A673 (cell line): ENCODE results near the gene TNFRSF18. TPM values are rescaled to one million over a fixed set of nuclear protein-coding genes. Genes with fewer than 3 reads are reported as not detected.

Experiments used
- BruUV-seq: library from RNA; stranded (reverse); fragments of 400-500 nt; replicated peaks from 2 replicates; lab custom pipeline; 2021; lab: Mats Ljungman, UMichigan
- CTCF ChIA-PET: fragments of 300-600 bp; sonication (Branson Sonifier 250); formaldehyde crosslinking; loops from one replicate; lab custom pipeline; 2022; ENCODE audit warnings: antibody characterized with exemption; lab: Charles Lee
- POLR2A ChIA-PET: fragments of 300-600 bp; sonication (Branson Sonifier 250); formaldehyde crosslinking; loops from one replicate; lab custom pipeline; 2022; ENCODE audit warnings: antibody characterized with exemption; ENCODE audit not compliant: low non-redundant PET; lab: Charles Lee
- DNase-seq: peaks from one replicate; pipeline ENCODE4 v3.0.0-alpha.2; 2015; ENCODE audit warnings: low spot score
- H3K27ac ChIP-seq: fragments of 200-600 bp; sonication (generic); 2 replicates; pipeline ENCODE4 v1.5.1; 2016; ENCODE audit warnings: mixed run types, low read depth, mild to moderate bottlenecking, mixed read lengths, antibody characterized with exemption, low read length; ENCODE audit not compliant: poor library complexity, severe bottlenecking
- H3K27me3 ChIP-seq: fragments of 200-600 bp; sonication (generic); replicated peaks from 2 replicates; pipeline ENCODE4 v1.6.1; 2017; ENCODE audit warnings: mixed run types, low read depth, mild to moderate bottlenecking, mixed read lengths, antibody characterized with exemption, low read length; ENCODE audit not compliant: insufficient read depth, poor library complexity
- H3K36me3 ChIP-seq: fragments of 200-600 bp; sonication (generic); 2 replicates; pipeline ENCODE4 v1.6.1; 2016; ENCODE audit warnings: mixed run types, mild to moderate bottlenecking, mixed read lengths, antibody characterized with exemption, low read length; ENCODE audit not compliant: insufficient read depth, poor library complexity, severe bottlenecking
- H3K4me1 ChIP-seq: fragments of 200-600 bp; sonication (generic); 2 replicates; pipeline ENCODE4 v1.6.1; 2017; ENCODE audit warnings: mixed run types, mild to moderate bottlenecking, mixed read lengths, antibody characterized with exemption, low read length; ENCODE audit not compliant: insufficient read depth, poor library complexity, severe bottlenecking
- H3K4me3 ChIP-seq: fragments of 200-600 bp; sonication (generic); 2 replicates; pipeline ENCODE4 v1.5.1; 2016; ENCODE audit warnings: low read depth, mixed run types, mild to moderate bottlenecking, mixed read lengths, low read length; ENCODE audit not compliant: poor library complexity, severe bottlenecking
- H3K9me3 ChIP-seq: fragments of 200-600 bp; sonication (generic); 2 replicates; pipeline ENCODE4 v1.6.1; 2016; ENCODE audit warnings: mixed run types, low read depth, mild to moderate bottlenecking, mixed read lengths, antibody characterized with exemption, low read length; ENCODE audit not compliant: poor library complexity, severe bottlenecking
- EZH2 ChIP-seq: fragments of 200-600 bp; sonication (generic); IDR thresholded peaks from 2 replicates; pipeline ENCODE4 v1.6.1; 2017; ENCODE audit warnings: borderline replicate concordance, low read depth, mild to moderate bottlenecking, mixed read lengths, antibody characterized with exemption, low read length; ENCODE audit not compliant: poor library complexity, severe bottlenecking
- intact Hi-C: fragments of 100-400 bp; cut with micrococcal nuclease; formaldehyde crosslinking; loops from one replicate; pipeline ENCODE4 v1.10.0; 2022; ENCODE audit not compliant: unreplicated experiment
- total RNA-seq: library from RNA; stranded (reverse); gene quantifications from 2 replicates; pipeline ENCODE4 v1.2.3, GENCODE V29; 2021
- TF ChIP-seq, protein P1 (sequence below): fragments of 300-800, 200-600 bp; sonication (generic); conservative IDR thresholded peaks from 2 replicates; pipeline ENCODE4 v1.5.1; 2017; ENCODE audit warnings: low read depth, mild to moderate bottlenecking, antibody characterized with exemption, low read length, moderate library complexity, mixed read lengths

Gene TNFRSF18
- total RNA-seq, 1 experiment from 2014 or later = 0.77 TPM

DNA sequence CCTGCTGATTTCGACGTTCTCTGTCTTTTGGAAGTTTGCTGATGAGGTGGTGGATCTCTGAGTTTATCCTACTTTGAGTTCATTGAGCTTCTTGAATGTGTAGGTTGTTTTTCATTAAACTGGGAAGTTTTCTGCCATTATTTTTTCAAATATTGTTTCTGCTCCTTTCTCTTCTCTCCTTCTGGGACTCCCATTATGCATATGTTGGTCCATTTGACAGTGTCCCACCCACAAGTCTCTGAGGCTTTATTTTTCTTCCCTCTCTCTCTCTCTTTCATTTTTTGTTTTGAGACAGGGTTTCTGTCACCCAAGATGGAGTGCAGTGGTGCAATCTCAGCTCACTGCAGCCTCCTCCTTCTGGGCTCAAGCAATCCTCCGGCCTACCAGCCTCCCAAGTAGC is 11.7 kb downstream of the TNFRSF18 start:
- ChIA-PET POLR2A (no interaction called here), CTCF (no interaction called here)

DNA sequence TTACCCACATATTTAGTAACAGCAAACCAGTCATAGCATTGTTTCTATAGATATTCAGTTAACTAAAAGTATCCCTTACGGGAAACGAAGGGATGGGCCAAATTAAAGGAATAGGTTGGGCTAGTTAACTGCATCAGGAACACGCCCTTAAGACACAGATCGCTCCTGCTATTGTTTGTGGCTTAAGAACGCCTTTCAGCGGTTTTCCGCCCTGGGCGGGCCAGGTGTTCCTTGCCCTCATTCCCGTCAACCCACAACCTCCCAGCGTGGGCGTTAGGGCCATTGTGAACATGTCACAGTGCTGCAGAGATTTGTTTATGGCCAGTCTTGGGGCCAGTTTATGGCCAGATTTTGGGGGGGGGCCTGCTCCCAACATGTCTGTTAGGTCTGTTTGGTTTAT is 14.7 kb downstream of the TNFRSF18 start:
- Histone ChIP-seq H3K27ac (no peak overlapping the region), H3K27me3 (no peaks in the 10 kb centered on the region), H3K9me3 (no peaks in the 10 kb centered on the region), H3K36me3 (no peaks in the 10 kb centered on the region), H3K4me3 (no peak overlapping the region), H3K4me1 (no peaks in the 10 kb centered on the region)
- BruUV-seq = no TSS peak
- CTCF ChIA-PET = no interaction called here
- intact Hi-C loops = no loop called here
- POLR2A ChIA-PET = no interaction called here
- DNase-seq = no peak
- TF ChIP-seq, protein P1, sequence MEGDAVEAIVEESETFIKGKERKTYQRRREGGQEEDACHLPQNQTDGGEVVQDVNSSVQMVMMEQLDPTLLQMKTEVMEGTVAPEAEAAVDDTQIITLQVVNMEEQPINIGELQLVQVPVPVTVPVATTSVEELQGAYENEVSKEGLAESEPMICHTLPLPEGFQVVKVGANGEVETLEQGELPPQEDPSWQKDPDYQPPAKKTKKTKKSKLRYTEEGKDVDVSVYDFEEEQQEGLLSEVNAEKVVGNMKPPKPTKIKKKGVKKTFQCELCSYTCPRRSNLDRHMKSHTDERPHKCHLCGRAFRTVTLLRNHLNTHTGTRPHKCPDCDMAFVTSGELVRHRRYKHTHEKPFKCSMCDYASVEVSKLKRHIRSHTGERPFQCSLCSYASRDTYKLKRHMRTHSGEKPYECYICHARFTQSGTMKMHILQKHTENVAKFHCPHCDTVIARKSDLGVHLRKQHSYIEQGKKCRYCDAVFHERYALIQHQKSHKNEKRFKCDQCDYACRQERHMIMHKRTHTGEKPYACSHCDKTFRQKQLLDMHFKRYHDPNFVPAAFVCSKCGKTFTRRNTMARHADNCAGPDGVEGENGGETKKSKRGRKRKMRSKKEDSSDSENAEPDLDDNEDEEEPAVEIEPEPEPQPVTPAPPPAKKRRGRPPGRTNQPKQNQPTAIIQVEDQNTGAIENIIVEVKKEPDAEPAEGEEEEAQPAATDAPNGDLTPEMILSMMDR = no peak
- no peak for TF ChIP-seq EZH2

More for the DNA sequence above, 11.7 kb downstream of the TNFRSF18 start:
- TF ChIP-seq, protein P1 = no peak
- intact Hi-C loops = no loop called here
- no peak for DNase-seq
- BruUV-seq = no TSS peak
- H3K27me3 ChIP-seq = no peaks in the 10 kb centered on the region
- no peaks in the 10 kb centered on the region for H3K36me3 ChIP-seq
- H3K9me3 ChIP-seq = no peaks in the 10 kb centered on the region
- H3K4me3 ChIP-seq = no peak overlapping the region
- H3K4me1 ChIP-seq = no peaks in the 10 kb centered on the region
- H3K27ac ChIP-seq = no peak overlapping the region

DNA sequence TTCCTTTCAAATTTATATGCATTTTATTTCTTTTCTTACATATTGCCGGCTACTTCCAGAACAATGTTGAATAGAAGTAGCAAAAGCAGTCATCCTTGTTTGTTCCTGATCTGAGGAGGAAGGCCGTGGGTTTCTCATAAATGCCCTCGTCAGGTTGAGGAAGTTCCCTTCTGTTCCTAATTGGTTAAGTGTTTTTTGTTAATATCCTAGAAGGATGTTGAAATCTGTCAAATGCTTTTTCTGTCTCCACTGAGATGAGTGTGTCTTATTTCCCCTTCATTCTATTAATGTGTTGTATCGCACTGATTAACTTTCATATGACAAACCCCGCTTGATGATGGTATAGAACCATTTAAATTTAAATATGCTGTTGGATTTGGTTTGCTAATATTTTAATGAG is 17.3 kb downstream of the TNFRSF18 start:
- Histone ChIP-seq H3K36me3 (no peaks in the 10 kb centered on the region), H3K9me3 (no peaks in the 10 kb centered on the region), H3K27ac (no peak overlapping the region), H3K4me1 (no peaks in the 10 kb centered on the region), H3K27me3 (no peaks in the 10 kb centered on the region), H3K4me3 (no peak overlapping the region)
- ChIA-PET CTCF (no interaction called here), POLR2A (no interaction called here)
- DNase-seq = no peak
- no TSS peak for BruUV-seq
- TF ChIP-seq, protein P1 = no peak
- TF ChIP-seq EZH2 = no peak
- intact Hi-C loops = no loop called here
